T-cell (primary cell): ENCODE measurements around the gene TLCD3A. TPM values are rescaled to one million over a fixed set of nuclear protein-coding genes. Genes with fewer than 3 reads are reported as not detected.
A peak's percentile ranks its signal among the peaks of the same experiment; 100 is the strongest.

Experiments
- ATAC-seq, 4 experiments: fragments of 200-7000 bp in 3 of 4; fragments of 150-1000 bp in 1 of 4; cut with Tn5 transposase; replicated peaks in 1 of 4; 1 replicate in 3 of 4; 2 replicates in 1 of 4; pipeline ENCODE4 v1.10.0; 2021; ENCODE audit warnings: moderate library complexity in 3 of 4, mild to moderate bottlenecking in 2 of 4, moderate number of reproducible peaks in 1 of 4
- CTCF ChIA-PET, 2 donors: fragments of 300-600 bp; sonication (Branson Sonifier 250); formaldehyde crosslinking; loops; one replicate each; lab custom pipeline; 2022; ENCODE audit warnings: antibody characterized with exemption in 2 of 2; lab: Charles Lee
- POLR2A ChIA-PET, 2 donors: fragments of 300-600 bp; sonication (Branson Sonifier 250); formaldehyde crosslinking; loops; one replicate each; lab custom pipeline; 2022; ENCODE audit warnings: antibody characterized with exemption in 2 of 2; lab: Charles Lee
- DNase-seq, 35 experiments: peaks; one replicate each; pipeline versions ENCODE4 v3.0.0 to v3.0.0-alpha.2; 2013 to 2023
- H3K27ac ChIP-seq: one replicate; pipeline ENCODE4 v1.5.1; 2013; ENCODE audit warnings: low read length
- H3K27me3 ChIP-seq, 2 experiments: replicated peaks in 1 of 2; 1 replicate in 1 of 2; 2 replicates in 1 of 2; pipeline versions ENCODE4 v1.6.1 to v1.7.0; 2013; ENCODE audit warnings: low read length in 1 of 2, mixed read lengths in 1 of 2; ENCODE audit not compliant: control insufficient read depth in 2 of 2, insufficient read depth in 2 of 2; ENCODE audit errors: extremely low read depth in 1 of 2
- H3K36me3 ChIP-seq, 2 donors: 1 replicate in 1 of 2; 2 replicates in 1 of 2; pipeline versions ENCODE4 v1.6.1 to v1.7.0; 2013; ENCODE audit warnings: low read length in 1 of 2; ENCODE audit not compliant: control insufficient read depth in 2 of 2, insufficient read depth in 1 of 2; ENCODE audit errors: extremely low read depth in 1 of 2
- H3K4me1 ChIP-seq, 2 experiments: 1 replicate in 1 of 2; 2 replicates in 1 of 2; pipeline versions ENCODE4 v1.6.1 to v1.7.0; 2013; ENCODE audit warnings: low read length in 2 of 2, mixed read lengths in 1 of 2; ENCODE audit not compliant: insufficient read depth in 2 of 2, control insufficient read depth in 1 of 2; ENCODE audit errors: extremely low read depth in 1 of 2
- H3K4me3 ChIP-seq, 2 donors: 1 replicate in 1 of 2; 2 replicates in 1 of 2; pipeline versions ENCODE4 v1.5.1 to v1.7.0; 2013; ENCODE audit warnings: mild to moderate bottlenecking in 2 of 2, low read length in 1 of 2, moderate library complexity in 1 of 2; ENCODE audit not compliant: control insufficient read depth in 1 of 2; ENCODE audit errors: extremely low read depth in 1 of 2
- H3K9me3 ChIP-seq: 2 replicates; pipeline ENCODE4 v1.7.0; 2013
- H3K27ac Mint-ChIP-seq, 2 donors: one replicate each; pipeline ENCODE4 v1.8.0; 2020 to 2021; ENCODE audit warnings: mild to moderate bottlenecking in 2 of 2, mixed read lengths in 2 of 2
- H3K27me3 Mint-ChIP-seq, 2 donors: one replicate each; pipeline ENCODE4 v1.8.0; 2021 to 2022; ENCODE audit warnings: mixed read lengths in 2 of 2
- H3K36me3 Mint-ChIP-seq: one replicate; pipeline ENCODE4 v1.8.0; 2021; ENCODE audit warnings: mixed read lengths
- H3K4me1 Mint-ChIP-seq, 3 donors: one replicate each; pipeline ENCODE4 v1.8.0; 2020 to 2022; ENCODE audit warnings: mixed read lengths in 3 of 3, mild to moderate bottlenecking in 1 of 3
- H3K4me3 Mint-ChIP-seq, 3 donors: one replicate each; pipeline ENCODE4 v1.8.0; 2020 to 2022; ENCODE audit warnings: mild to moderate bottlenecking in 3 of 3, mixed read lengths in 3 of 3, moderate library complexity in 3 of 3
- H3K9me3 Mint-ChIP-seq, 3 donors: one replicate each; pipeline ENCODE4 v1.8.0; 2020 to 2022; ENCODE audit warnings: mixed read lengths in 3 of 3
- WGBS: methylation state at CpG from one replicate; pipeline ENCODE4 v1.1.5; 2013; ENCODE audit warnings: missing lambda C conversion rate; ENCODE audit not compliant: insufficient coverage; 5-methylcytosine and 5-hydroxymethylcytosine counted together
- total RNA-seq, 35 experiments: library from RNA in 6 of 35; stranded (reverse) in 6 of 35; fragments of 120-200 nt in 1 of 35; gene quantifications; one replicate each; pipeline versions ENCODE4 v1.2.1 to v1.2.4 and lab custom pipeline; 2013 to 2026

TLCD3A gene
- total RNA-seq, 5 donors from 2014 or later (not counting 1 experiment from before 2014, with no cell fraction given): 1.3 to 3.0 (median 2.2) TPM

- Mint-ChIP-seq H3K4me3 (no peak overlapping the region), H3K9me3 (no peaks in the 10 kb centered on the region), H3K27ac (no peak overlapping the region), H3K36me3 (peaks cover 17% of the 10 kb centered on the region), H3K27me3 (no peaks in the 10 kb centered on the region), H3K4me1 (peaks cover 8 to 21% (median 16%) of the 10 kb centered on the region in 3 donors)
- no CpG with 5 or more reads among the region's 4 CpGs for WGBS
- ATAC-seq: no peak
- Histone ChIP-seq H3K27me3 (no peaks in the 10 kb centered on the region), H3K4me3 (no peak overlapping the region), H3K4me1 (no peaks in the 10 kb centered on the region), H3K9me3 (no peaks in the 10 kb centered on the region), H3K27ac (no peak overlapping the region), H3K36me3 (peaks cover 0 to 23% of the 10 kb centered on the region in 2 donors)
- CTCF ChIA-PET: interaction anchor here in 1 of 2 donors (0.9 kb wide), 2 partner anchors 292 to 560 kb away, joined by 3 to 4 read pairs; no protein-coding TSS in a partner anchor
- POLR2A ChIA-PET: interaction anchor here in 1 of 2 donors (0.6 kb wide), 1 partner anchor 10 kb away, joined by 3 read pairs; the partner anchor contains the start of gene VPS53
- no peak for DNase-seq
Observed at GRCh38 chr17:704111-704864, 28.1 kb upstream of the TLCD3A start.

DNA sequence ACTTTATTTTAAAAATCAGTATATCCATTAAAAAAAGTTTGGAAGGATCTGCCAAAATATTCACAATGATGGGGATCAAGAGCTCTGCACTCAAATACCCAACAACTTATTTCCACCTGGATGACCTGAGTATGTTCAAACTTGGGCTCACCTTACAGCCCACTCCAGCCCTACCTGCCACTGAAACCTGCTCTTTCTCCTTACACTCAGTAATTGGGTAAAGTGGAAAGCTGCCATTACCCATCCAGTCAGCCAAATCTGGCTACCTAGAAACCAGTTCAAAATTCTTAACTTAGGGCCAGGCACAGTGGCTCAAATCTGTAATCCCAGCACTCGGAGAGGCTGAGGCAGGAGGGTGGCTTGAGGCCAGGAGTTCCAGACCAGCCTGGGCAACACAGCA, 27.4 kb upstream of the TLCD3A start:
- Histone ChIP-seq H3K9me3 (no peaks in the 10 kb centered on the region), H3K27ac (no peak overlapping the region), H3K4me1 (no peaks in the 10 kb centered on the region), H3K36me3 (peaks cover 0 to 30% of the 10 kb centered on the region in 2 donors), H3K27me3 (no peaks in the 10 kb centered on the region), H3K4me3 (no peak overlapping the region)
- Mint-ChIP-seq H3K27me3 (no peaks in the 10 kb centered on the region), H3K9me3 (no peaks in the 10 kb centered on the region), H3K4me1 (peaks cover 12 to 23% (median 20%) of the 10 kb centered on the region in 3 donors), H3K36me3 (peaks cover 22% of the 10 kb centered on the region), H3K27ac (no peak overlapping the region), H3K4me3 (no peak overlapping the region)
- ChIA-PET POLR2A (no interaction called here), CTCF (interaction anchor here (0.6 to 0.9 kb wide), 4 partner anchors 8 to 561 kb away, joined by 3 to 4 read pairs (median 4); no protein-coding TSS in a partner anchor)
- WGBS: 100% methylated on average over 1 of the region's 1 CpG
- ATAC-seq (no peak), DNase-seq (no peak)

GRCh38 chr17:705863-706262, 26.5 kb upstream of the TLCD3A start:
- Histone ChIP-seq H3K27me3 (no peaks in the 10 kb centered on the region), H3K4me1 (no peaks in the 10 kb centered on the region), H3K4me3 (no peak overlapping the region), H3K36me3 (peaks cover 0 to 35% of the 10 kb centered on the region in 2 donors), H3K9me3 (no peaks in the 10 kb centered on the region), H3K27ac (no peak overlapping the region)
- ATAC-seq: no peak
- ChIA-PET CTCF (no interaction called here), POLR2A (no interaction called here)
- H3K9me3 Mint-ChIP-seq: no peaks in the 10 kb centered on the region
- no peak overlapping the region for H3K4me3 Mint-ChIP-seq
- H3K27ac Mint-ChIP-seq: no peak overlapping the region
- H3K36me3 Mint-ChIP-seq: peaks cover 22% of the 10 kb centered on the region
- no peaks in the 10 kb centered on the region for H3K27me3 Mint-ChIP-seq
- H3K4me1 Mint-ChIP-seq: peaks cover 14 to 23% (median 20%) of the 10 kb centered on the region in 3 donors
- DNase-seq: no peak
- WGBS: 100% methylated on average over 1 of the region's 6 CpGs

GRCh38 chr17:708132-708531, 24.3 kb upstream of the TLCD3A start:
- no peak overlapping the region for H3K4me3 ChIP-seq
- H3K27ac ChIP-seq: no peak overlapping the region
- H3K9me3 ChIP-seq: no peaks in the 10 kb centered on the region
- POLR2A ChIA-PET: no interaction called here
- Mint-ChIP-seq H3K9me3 (no peaks in the 10 kb centered on the region), H3K36me3 (peaks cover 22% of the 10 kb centered on the region), H3K4me1 (peaks cover 26 to 33% (median 30%) of the 10 kb centered on the region in 3 donors), H3K27me3 (no peaks in the 10 kb centered on the region), H3K4me3 (no peak overlapping the region), H3K27ac (peak overlapping the region in 1 of 2 donors; percentile 61)
- H3K36me3 ChIP-seq: peaks cover 0 to 32% of the 10 kb centered on the region in 2 donors
- ATAC-seq (no peak), DNase-seq (no peak)
- H3K27me3 ChIP-seq: no peaks in the 10 kb centered on the region
- CTCF ChIA-PET: no interaction called here
- H3K4me1 ChIP-seq: peaks cover 0 to under 1% of the 10 kb centered on the region in 2 experiments
- WGBS: 58% methylated on average over 2 of the region's 5 CpGs

GRCh38 chr17:718075-718474, 14.3 kb upstream of the TLCD3A start:
- peaks cover 10 to 17% (median 16%) of the 10 kb centered on the region in 3 donors for H3K4me1 Mint-ChIP-seq
- ATAC-seq (no peak), DNase-seq (no peak)
- Histone ChIP-seq H3K9me3 (no peaks in the 10 kb centered on the region), H3K4me3 (no peak overlapping the region), H3K27ac (no peak overlapping the region), H3K36me3 (no peaks in the 10 kb centered on the region), H3K4me1 (peaks cover 0 to 18% of the 10 kb centered on the region in 2 experiments), H3K27me3 (peaks cover 0 to 3% of the 10 kb centered on the region in 2 experiments)
- no peaks in the 10 kb centered on the region for H3K9me3 Mint-ChIP-seq
- H3K27me3 Mint-ChIP-seq: no peaks in the 10 kb centered on the region
- no peak overlapping the region for H3K27ac Mint-ChIP-seq
- H3K4me3 Mint-ChIP-seq: no peak overlapping the region
- ChIA-PET CTCF (no interaction called here), POLR2A (interaction anchor here in 1 of 2 donors (0.8 kb wide), 1 partner anchor 17 kb away, joined by 7 read pairs; no protein-coding TSS in a partner anchor)
- no CpG with 5 or more reads among the region's 5 CpGs for WGBS
- peaks cover 4% of the 10 kb centered on the region for H3K36me3 Mint-ChIP-seq

DNA sequence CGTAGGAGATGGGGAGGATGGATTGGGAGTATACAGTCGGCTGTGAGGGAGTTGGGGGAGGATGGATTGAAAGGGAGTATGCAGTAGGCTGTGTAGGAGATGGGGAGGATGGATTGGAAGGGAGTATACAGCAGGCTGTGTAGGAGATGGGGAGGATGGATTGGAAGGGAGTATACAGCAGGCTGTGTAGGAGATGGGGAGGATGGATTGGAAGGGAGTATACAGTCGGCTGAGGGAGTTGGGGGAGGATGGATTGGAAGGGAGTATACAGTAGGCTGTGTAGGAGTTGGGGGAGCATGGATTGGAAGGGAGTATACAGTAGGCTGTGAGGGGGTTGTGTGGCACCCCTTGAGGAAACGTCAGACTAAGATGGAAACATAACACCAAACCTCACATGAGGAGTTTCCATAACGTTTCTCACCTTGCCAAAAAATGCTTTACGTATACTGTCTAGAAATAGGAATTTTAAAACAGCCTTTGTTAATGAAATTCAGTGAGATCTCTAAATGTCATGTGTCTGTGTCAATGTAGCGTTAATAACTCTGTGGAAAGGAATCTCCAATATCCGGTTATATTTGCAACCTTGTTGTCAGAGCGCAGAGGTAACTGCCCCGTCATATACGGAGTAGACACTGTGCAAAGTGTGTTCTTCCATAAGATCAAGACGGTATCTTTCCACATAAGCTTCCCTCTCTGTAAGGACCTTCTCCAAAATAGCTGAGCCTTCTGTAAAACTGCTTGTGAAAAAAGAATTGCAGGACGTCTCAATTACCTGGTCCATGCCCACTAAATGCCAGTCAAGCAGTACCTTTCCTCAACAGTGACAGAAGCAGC, 11.5 kb upstream of the TLCD3A start:
- Histone ChIP-seq H3K4me3 (no peak overlapping the region), H3K9me3 (no peaks in the 10 kb centered on the region), H3K36me3 (no peaks in the 10 kb centered on the region), H3K27ac (no peak overlapping the region), H3K4me1 (no peaks in the 10 kb centered on the region), H3K27me3 (peaks cover 0 to 9% of the 10 kb centered on the region in 2 experiments)
- H3K9me3 Mint-ChIP-seq: no peaks in the 10 kb centered on the region
- POLR2A ChIA-PET: no interaction called here
- peaks cover 4% of the 10 kb centered on the region for H3K36me3 Mint-ChIP-seq
- 83% methylated on average over 8 of the region's 13 CpGs for WGBS
- peaks cover 0 to 3% (median 2%) of the 10 kb centered on the region in 3 donors for H3K4me1 Mint-ChIP-seq
- no peak overlapping the region for H3K4me3 Mint-ChIP-seq
- CTCF ChIA-PET: no interaction called here
- H3K27me3 Mint-ChIP-seq: no peaks in the 10 kb centered on the region
- no peak for ATAC-seq
- H3K27ac Mint-ChIP-seq: no peak overlapping the region
- no peak for DNase-seq
